GM18511 (cell line): ENCODE measurements around the gene CPN2.
A peak's percentile ranks its signal among the peaks of the same experiment; 100 is the strongest.

Source experiments
- ATAC-seq: cut with Tn5 transposase; IDR thresholded peaks from one replicate; pipeline ENCODE4 v1.9.1; 2021; ENCODE audit warnings: mild to moderate bottlenecking, moderate library complexity; ENCODE audit not compliant: unreplicated experiment

CPN2 gene

DNA sequence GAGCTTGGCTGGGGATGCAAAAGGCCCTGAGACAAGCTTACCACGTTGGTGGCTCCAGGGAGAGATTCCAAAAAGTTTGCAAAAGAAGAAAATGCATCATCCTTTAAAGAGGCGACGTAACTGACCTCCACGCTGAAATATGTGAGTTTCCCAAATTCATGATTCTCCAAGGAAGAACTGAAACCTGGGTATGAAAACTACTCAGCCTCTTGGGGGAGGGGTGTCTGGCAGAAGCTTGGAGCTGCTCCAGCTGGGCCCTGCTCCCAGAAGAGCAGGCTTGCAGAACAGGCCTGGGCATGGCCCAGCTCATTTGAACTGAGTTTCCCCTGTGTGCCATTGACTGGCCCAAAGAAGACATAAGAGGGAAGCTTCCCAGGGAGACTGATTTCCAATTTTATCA is 20.5 kb downstream of the CPN2 start:
- no peak for ATAC-seq

DNA sequence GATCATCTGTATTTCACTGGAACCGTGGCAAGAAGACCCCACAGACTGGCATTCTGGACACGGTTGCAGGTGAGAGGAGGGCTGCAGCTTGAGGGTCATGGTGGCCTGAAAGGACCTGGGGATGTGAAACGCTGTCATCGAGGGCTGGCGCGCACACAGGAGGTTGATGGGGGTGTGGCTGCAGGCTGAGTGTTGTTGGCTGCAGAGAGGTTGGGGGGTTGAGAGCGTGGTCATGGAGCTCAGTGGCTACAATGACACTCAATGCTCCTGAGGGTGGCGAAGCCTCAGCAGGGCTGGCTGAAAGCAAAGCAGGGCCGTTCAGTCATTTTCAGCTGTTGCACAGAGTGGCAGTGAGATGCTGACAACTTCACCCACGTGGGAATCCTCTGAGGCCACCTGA is 21.0 kb downstream of the CPN2 start:
- no peak for ATAC-seq

- no peak for ATAC-seq
Observed at GRCh38 chr3:194329583-194329965, 21.6 kb downstream of the CPN2 start.

DNA sequence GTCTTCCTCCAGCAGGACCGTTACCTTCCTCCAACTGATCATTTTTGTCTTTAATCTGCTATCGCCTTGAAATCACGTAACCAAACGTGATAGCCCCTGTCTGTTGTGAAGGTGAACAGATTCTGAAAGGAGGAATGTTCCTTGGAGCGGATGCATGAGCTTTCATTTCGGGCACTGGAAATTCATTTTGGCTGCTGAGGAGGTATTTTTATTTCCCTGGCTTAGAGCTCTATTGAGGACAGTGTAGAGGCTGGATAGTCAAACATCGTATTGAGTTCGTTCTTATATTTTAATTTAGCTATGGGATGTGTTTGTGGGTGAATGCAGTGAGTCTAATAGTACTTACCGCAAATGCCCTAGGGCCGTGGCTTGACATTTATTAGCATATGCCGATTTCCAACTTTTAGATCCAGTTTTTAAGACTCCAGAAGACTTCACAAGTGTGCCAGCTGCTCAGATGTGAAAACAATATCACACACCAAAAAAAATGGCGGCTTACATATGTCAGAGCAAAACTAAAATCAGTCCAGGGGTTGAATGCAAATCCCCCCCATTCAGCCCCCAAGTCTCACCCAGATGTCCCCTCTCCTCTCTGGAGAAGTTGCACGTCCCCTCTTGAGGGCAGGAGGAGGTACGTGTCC is 22.1 kb downstream of the CPN2 start:
- no peak for ATAC-seq

- no peak for ATAC-seq
Observed at GRCh38 chr3:194328053-194328657, 23.0 kb downstream of the CPN2 start.

- no peak for ATAC-seq
Observed at GRCh38 chr3:194327218-194328052, 23.7 kb downstream of the CPN2 start.

DNA sequence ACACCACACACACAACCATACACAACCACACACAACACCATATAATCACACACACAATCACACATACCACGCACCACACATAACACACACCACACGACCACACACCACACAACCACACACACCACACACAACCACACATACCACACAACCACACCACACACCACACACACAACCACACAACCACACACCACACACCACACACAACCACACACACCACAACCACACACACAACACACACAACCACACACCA is 24.2 kb downstream of the CPN2 start:
- ATAC-seq: no peak

DNA sequence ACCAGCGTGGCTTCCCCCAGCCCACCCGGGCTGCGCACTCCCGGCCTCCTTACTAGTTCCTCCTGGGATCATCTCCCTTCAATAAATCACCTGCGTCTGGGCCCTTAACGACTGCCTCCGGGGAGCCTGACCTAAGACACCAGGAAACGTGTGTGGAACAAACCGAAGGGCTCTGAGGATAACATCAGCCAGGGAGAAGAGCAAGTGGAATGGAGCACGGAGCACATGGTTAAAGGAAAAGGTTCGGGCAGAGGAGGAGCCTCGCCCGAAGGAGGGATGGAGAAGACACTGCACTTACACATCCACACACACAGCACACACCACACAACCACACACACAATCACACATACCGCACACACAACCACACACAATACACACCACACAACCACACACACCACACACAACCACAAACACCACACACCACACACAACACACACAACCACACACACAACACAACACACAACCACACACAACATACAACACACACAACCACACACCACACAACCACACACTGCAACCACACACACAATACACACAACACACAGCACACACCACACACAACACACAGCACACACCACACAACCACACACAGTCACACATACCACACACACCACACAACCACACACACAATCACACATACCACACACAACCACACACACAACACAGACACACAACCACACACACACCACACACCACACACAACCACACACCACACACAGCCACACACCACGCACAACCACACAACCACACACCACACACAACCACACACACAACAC is 24.7 kb downstream of the CPN2 start:
- no peak for ATAC-seq

DNA sequence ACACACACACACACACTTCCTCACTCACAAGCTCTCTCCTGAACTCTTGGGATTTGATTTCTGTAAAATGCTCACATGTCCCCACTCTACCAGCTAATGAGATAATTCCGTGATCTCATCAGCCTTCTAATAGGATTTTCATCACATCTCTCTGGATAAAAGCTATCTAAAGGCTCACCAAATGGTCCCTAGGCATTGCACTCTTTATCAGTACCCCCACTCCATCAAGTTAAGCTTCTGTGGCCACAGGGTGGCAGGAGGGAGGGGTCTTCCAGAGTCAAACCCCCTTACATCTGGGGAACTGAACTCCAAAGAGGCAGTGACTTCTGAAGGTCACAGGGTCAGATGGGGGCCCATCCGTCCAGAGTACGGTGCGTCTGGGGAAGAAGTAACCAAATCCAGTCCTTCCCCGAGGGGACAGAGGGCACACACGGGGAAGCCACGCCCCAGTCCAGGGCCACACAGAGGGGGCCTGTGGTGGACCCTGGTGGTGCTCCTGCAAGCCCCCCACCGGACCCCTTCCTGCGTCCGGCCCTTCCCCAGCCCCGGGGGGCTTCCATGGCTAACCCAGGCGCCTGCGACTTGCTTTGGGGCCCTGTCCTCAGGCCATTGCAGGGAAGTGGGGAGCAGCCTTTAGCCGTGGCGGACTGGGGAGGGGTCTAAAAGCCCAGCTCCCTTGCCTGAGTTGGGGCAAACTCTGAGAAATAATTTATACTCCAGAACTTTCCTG is 25.5 kb downstream of the CPN2 start:
- no peak for ATAC-seq

DNA sequence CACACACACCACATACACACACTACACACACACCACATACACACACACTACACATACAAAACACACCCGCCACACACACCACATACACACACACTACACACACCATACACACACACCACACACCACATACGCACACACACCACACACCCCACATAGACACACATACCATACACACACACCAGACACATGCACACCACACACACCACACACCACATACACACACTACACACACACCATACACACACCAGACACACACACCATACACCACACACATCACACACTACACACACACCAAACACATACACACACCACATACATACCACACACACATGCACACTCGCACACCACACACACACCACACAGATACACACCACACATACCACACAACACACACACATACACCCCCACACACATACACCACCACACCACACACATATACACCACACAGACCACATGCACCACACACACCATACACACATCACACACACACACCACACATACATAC is 26.3 kb downstream of the CPN2 start:
- ATAC-seq: no peak

- peak; percentile 71 for ATAC-seq
Observed at GRCh38 chr3:194323785-194324735, 27.1 kb downstream of the CPN2 start.

DNA sequence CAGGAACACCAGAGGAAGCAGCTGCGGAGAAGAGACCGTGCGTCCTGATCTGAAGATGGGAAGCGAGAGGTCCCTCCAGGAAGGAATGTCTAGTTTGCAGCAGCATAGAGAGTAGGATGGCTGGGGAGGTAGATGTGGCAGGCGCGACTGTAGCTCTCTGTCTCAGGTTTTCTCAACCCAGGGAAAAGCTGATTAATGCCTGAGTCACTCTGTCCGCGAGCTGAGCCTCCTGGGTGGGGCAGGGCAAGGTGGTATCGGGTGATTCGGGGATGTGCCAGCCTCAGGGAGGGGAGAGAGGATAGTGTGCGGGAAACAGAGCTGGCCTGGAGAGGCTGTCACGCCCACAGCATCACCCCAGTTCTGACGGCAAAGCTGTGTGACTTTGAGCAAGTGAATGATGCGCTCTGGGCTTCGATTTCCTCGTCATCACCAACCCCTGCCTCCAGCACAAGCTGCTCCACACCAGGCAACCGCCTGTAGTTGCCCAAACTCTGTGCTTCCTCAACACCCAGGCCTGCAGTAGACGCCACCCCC is 28.4 kb downstream of the CPN2 start:
- ATAC-seq: no peak

DNA sequence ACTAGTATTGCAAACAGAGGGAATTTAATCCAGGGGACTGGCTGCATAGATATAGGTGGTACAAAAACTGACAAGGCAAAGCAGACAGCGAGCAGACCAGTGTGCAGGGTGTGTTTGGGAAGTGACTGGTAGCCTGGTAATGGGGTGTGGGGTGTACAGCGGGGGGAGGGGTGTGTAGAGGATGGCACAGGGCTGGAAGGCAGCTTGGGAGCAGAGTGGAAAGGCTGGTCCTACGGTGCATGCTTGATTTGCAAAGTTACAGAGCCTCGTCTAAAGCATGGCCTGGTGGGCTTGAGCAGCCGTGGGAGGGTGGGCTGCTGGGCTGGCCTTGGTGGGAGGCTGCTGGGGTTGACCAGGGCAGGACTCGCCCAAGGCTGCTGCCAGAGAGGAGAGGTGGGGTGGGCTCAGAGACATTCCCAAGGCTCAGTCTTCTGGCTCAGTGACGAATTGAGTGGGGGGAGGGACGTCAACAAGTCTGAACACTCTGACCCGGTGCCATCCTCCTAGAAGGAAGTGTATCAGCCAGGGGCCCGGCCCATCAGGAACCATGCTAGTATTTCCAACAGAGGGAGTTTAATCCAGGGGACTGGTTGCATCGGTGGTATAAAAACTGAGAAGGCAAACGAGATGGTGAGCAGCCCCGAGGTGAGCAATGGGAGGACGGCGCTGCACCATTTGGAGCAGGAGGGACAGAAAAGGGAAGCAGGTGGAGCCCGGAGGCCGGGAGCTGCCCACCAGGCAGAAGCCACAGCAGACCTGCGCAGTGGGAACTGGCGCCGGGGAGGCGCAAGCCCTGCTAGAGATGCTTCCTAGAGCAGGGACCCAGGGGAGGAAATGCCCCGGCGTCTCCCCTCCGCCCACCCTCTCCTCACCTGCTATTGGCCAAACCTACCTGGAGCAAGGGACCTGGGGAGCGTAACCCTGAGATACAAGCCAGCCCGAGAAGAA is 29.2 kb downstream of the CPN2 start:
- no peak for ATAC-seq

GRCh38 chr3:194320744-194321243 is 30.3 kb downstream of the CPN2 start:
- ATAC-seq: no peak

DNA sequence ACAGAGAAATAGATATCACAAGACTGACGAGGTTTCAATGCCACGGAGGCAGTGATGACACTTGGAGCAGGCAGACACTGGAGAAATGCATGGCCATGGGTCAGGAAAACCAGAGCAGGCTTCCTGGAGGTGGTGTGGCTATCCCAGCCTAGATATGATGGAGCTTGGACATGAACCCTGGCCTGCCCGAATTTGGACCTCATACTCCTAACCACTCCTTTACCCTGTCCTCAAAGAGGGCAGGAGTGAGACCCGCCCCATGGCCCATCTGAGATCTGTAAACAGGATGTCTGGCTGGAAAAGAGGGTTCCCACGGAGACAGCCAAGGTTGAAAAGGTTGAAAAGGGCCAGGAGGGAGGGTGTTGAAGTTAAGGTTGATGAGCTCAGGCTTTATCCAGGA is 31.0 kb downstream of the CPN2 start:
- ATAC-seq: no peak

DNA sequence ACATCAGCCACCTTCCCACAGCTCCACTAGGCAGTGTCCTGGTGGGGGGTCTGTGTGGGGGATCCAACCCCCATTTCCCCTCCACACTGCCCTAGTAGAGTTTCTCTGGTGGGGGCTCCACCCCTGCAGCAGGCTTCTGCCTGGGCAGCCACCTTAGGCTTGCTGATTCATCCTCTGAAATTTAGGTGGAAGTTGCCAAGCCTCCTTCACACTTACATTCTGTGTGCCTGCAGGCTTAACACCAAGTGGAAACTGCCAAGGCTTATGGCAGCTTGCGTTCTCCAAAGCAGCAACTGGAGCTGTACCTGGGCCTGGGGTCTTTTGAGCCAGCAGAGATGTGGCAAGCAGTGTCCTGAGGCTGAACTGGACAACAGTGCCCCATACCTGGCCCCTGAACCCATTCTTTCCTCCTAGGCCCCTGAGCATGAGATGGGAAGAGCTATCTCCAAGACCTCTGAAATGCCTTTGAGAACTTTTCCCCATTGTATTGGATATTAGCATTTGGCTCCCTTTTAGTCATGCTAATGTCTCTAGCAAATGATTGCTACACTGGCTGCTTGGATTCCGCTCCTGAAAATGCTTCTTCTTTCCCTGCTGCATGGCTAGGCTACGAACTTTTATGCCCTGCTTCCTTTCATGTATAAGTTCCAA is 32.5 kb downstream of the CPN2 start:
- ATAC-seq: no peak

GRCh38 chr3:194316918-194317317 is 34.2 kb downstream of the CPN2 start:
- no peak for ATAC-seq

GRCh38 chr3:194315965-194316361 is 35.2 kb downstream of the CPN2 start:
- peak; percentile 32 for ATAC-seq
